IPS-NIHi7 (cell line): Measurements from ENCODE around the gene RTL9.
A peak's percentile ranks its signal among the peaks of the same experiment; 100 is the strongest.
"Not testable (repeated sequence)": the region's sequence is repeated elsewhere in the genome, so short reads cannot be mapped to it uniquely, and the experiment has no call there.

Experiments used
- DNase-seq: peaks from one replicate; pipeline ENCODE4 v3.0.0; 2012; ENCODE audit warnings: mixed read lengths; ENCODE audit errors: extremely low spot score

RTL9 gene

GRCh38 chrX:110404376-110404775 lies 45.7 kb downstream of the RTL9 start:
- DNase-seq = no peak

GRCh38 chrX:110406250-110406649 lies 47.6 kb downstream of the RTL9 start:
- DNase-seq = not testable (repeated sequence)

GRCh38 chrX:110406822-110407221 lies 48.2 kb downstream of the RTL9 start:
- DNase-seq = no peak

GRCh38 chrX:110407910-110408545 lies 49.4 kb downstream of the RTL9 start:
- peak; percentile 74 for DNase-seq
